ENCODE measurements around the gene MRAP2.
"Not testable (repeated sequence)": the region's sequence is repeated elsewhere in the genome, so short reads cannot be mapped to it uniquely, and the experiment has no call there.

The MRAP2 gene

GRCh38 chr6:84032000-84032399 is 1.6 kb upstream of the MRAP2 start:
- DNase-seq = not testable (repeated sequence)

- no peak for DNase-seq
Observed at GRCh38 chr6:84035484-84035883, 1.9 kb downstream of the MRAP2 start.

GRCh38 chr6:84037425-84038089 is 4.0 kb downstream of the MRAP2 start:
- DNase-seq = no peak

- no peak for DNase-seq
Observed at GRCh38 chr6:84042603-84043002, 9.0 kb downstream of the MRAP2 start.

GRCh38 chr6:84043555-84043954 is 10.0 kb downstream of the MRAP2 start:
- DNase-seq = no peak

- DNase-seq = no peak
Observed at GRCh38 chr6:84046755-84047154, 13.2 kb downstream of the MRAP2 start.

GRCh38 chr6:84048588-84048987 is 15.0 kb downstream of the MRAP2 start:
- no peak for DNase-seq

- DNase-seq = no peak
Observed at GRCh38 chr6:84050408-84050807, 16.8 kb downstream of the MRAP2 start.

GRCh38 chr6:84052204-84052882 is 18.8 kb downstream of the MRAP2 start:
- no peak for DNase-seq

GRCh38 chr6:84052883-84053241 is 19.3 kb downstream of the MRAP2 start:
- DNase-seq = no peak

- DNase-seq = no peak
Observed at GRCh38 chr6:84055647-84056046, 22.1 kb downstream of the MRAP2 start.

- no peak for DNase-seq
Observed at GRCh38 chr6:84057908-84058307, 24.3 kb downstream of the MRAP2 start.

GRCh38 chr6:84059082-84059481 is 25.5 kb downstream of the MRAP2 start:
- no peak for DNase-seq

GRCh38 chr6:84061174-84061573 is 27.6 kb downstream of the MRAP2 start:
- DNase-seq = no peak

GRCh38 chr6:84061613-84062398 is 28.2 kb downstream of the MRAP2 start:
- no peak for DNase-seq

- no peak for DNase-seq
Observed at GRCh38 chr6:84062519-84063154, 29.1 kb downstream of the MRAP2 start.

- no peak for DNase-seq
Observed at GRCh38 chr6:84065693-84066290, 32.2 kb downstream of the MRAP2 start.

GRCh38 chr6:84066536-84066935 is 33.0 kb downstream of the MRAP2 start:
- DNase-seq = no peak

GRCh38 chr6:84068873-84069272 is 35.3 kb downstream of the MRAP2 start:
- not testable (repeated sequence) for DNase-seq

- DNase-seq = no peak
Observed at GRCh38 chr6:84072442-84072997, 38.9 kb downstream of the MRAP2 start.

GRCh38 chr6:84074988-84075781 is 41.6 kb downstream of the MRAP2 start:
- DNase-seq = no peak

- no peak for DNase-seq
Observed at GRCh38 chr6:84077645-84078044, 44.1 kb downstream of the MRAP2 start.
